GM18907 (cell line): ENCODE results near the gene GTF2I.
"Not testable (repeated sequence)": the region's sequence is repeated elsewhere in the genome, so short reads cannot be mapped to it uniquely, and the experiment has no call there.

Experiments
- ATAC-seq: cut with Tn5 transposase; IDR thresholded peaks from one replicate; pipeline ENCODE4 v1.9.1; 2021; ENCODE audit warnings: mild to moderate bottlenecking, moderate library complexity; ENCODE audit not compliant: unreplicated experiment

GTF2I gene

GRCh38 chr7:74657692-74658177, at the start of gene GTF2I:
Gene GTF2I (plus strand): TSS chr7:74657718. CDS start chr7:74689129, 31,411 bp downstream.
- peak; percentile 19 for ATAC-seq

GRCh38 chr7:74612015-74612829, 45.3 kb upstream of the GTF2I start:
- ATAC-seq = no peak

- no peak for ATAC-seq
Measured at GRCh38 chr7:74615933-74616780, 41.4 kb upstream of the GTF2I start.

- no peak for ATAC-seq
Measured at GRCh38 chr7:74617180-74617744, 40.3 kb upstream of the GTF2I start.

- ATAC-seq = no peak
Measured at GRCh38 chr7:74619235-74619860, 38.2 kb upstream of the GTF2I start.

GRCh38 chr7:74622228-74622749, 35.2 kb upstream of the GTF2I start:
- ATAC-seq = no peak

- no peak for ATAC-seq
Measured at GRCh38 chr7:74623135-74623534, 34.4 kb upstream of the GTF2I start.

- ATAC-seq = no peak
Measured at GRCh38 chr7:74625446-74625845, 32.1 kb upstream of the GTF2I start.

- no peak for ATAC-seq
Measured at GRCh38 chr7:74627661-74628411, 29.7 kb upstream of the GTF2I start.

- ATAC-seq = no peak
Measured at GRCh38 chr7:74632505-74632904, 25.0 kb upstream of the GTF2I start.

- no peak for ATAC-seq
Measured at GRCh38 chr7:74633451-74633921, 24.0 kb upstream of the GTF2I start.

GRCh38 chr7:74637745-74638144, 19.8 kb upstream of the GTF2I start:
- no peak for ATAC-seq

- ATAC-seq = peak; percentile 79
Measured at GRCh38 chr7:74650055-74650454, 7.5 kb upstream of the GTF2I start.

GRCh38 chr7:74650493-74651132, 6.9 kb upstream of the GTF2I start:
- ATAC-seq = peak; percentile 59

GRCh38 chr7:74651133-74651504, 6.4 kb upstream of the GTF2I start:
- not testable (repeated sequence) for ATAC-seq

GRCh38 chr7:74653686-74654181, 3.8 kb upstream of the GTF2I start:
- ATAC-seq = no peak

- no peak for ATAC-seq
Measured at GRCh38 chr7:74654811-74655210, 2.7 kb upstream of the GTF2I start.

- no peak for ATAC-seq
Measured at GRCh38 chr7:74655324-74655723, 2.2 kb upstream of the GTF2I start.

- ATAC-seq = no peak
Measured at GRCh38 chr7:74655768-74656440, 1.6 kb upstream of the GTF2I start.
